Measurements from ENCODE around the gene PCDHA4.
"Not testable (repeated sequence)": the region's sequence is repeated elsewhere in the genome, so short reads cannot be mapped to it uniquely, and the experiment has no call there.

The PCDHA4 gene

DNA sequence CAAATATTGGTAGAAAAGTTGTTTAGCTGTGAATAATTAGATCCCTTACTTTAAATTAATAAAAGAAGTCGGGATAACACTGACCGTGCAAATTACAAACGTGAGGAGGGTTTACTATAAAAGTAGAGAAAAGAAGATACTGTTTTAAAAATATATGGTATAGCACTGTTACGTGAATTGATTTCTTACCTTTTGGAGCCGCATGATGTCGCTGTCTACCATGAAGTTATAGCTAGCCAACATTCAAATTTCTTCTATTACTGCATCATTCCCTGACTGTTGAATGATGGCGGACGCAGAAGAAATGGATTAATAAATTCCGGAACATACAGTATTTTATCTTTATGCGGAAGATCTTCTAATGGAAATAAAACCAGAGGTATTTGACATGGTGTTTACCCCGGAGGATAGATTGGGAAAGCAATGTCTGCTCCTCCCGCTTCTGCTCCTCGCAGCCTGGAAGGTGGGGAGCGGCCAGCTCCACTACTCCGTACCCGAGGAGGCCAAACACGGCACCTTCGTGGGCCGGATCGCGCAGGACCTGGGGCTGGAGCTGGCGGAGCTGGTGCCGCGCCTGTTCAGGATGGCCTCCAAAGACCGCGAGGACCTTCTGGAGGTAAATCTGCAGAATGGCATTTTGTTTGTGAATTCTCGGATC lies 21.0 kb downstream of the PCDHA4 start, which contains the start of gene PCDHA6:
Gene PCDHA6 (plus strand): TSS at position 257 of the 658 bp plus-strand sequence. CDS start 132 bp downstream, at position 389.
- H3K4me3 ChIP-seq (ENCODE audit: low read depth, low read length), result no peak within 1 kb of the TSS
- DNase-seq (ENCODE audit: low read depth), result no peak
- peak; percentile 25; the same call in 1 of the 2 replicates for TF ChIP-seq CTCF (IDR thresholded peaks at IDR 0.05; ENCODE audit: control insufficient read depth, extremely low read depth, insufficient read depth)

DNA sequence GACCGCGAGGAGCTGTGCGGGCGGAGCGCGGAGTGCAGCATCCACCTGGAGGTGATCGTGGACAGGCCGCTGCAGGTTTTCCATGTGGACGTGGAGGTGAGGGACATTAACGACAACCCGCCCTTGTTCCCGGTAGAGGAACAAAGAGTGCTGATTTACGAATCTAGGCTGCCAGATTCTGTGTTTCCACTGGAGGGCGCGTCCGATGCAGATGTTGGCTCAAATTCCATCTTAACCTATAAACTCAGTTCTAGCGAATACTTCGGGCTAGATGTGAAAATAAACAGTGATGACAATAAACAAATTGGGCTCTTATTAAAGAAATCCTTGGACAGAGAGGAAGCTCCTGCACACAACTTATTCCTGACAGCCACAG lies 21.5 kb downstream of the PCDHA4 start:
- DNase-seq (ENCODE audit: low read depth), result no peak
- TF ChIP-seq CTCF (IDR thresholded peaks at IDR 0.05; ENCODE audit: control insufficient read depth, extremely low read depth, insufficient read depth), result peak; percentile 38; the same call in 1 of the 2 replicates
- H3K4me3 ChIP-seq (ENCODE audit: low read depth, low read length), result no peak overlapping the region

DNA sequence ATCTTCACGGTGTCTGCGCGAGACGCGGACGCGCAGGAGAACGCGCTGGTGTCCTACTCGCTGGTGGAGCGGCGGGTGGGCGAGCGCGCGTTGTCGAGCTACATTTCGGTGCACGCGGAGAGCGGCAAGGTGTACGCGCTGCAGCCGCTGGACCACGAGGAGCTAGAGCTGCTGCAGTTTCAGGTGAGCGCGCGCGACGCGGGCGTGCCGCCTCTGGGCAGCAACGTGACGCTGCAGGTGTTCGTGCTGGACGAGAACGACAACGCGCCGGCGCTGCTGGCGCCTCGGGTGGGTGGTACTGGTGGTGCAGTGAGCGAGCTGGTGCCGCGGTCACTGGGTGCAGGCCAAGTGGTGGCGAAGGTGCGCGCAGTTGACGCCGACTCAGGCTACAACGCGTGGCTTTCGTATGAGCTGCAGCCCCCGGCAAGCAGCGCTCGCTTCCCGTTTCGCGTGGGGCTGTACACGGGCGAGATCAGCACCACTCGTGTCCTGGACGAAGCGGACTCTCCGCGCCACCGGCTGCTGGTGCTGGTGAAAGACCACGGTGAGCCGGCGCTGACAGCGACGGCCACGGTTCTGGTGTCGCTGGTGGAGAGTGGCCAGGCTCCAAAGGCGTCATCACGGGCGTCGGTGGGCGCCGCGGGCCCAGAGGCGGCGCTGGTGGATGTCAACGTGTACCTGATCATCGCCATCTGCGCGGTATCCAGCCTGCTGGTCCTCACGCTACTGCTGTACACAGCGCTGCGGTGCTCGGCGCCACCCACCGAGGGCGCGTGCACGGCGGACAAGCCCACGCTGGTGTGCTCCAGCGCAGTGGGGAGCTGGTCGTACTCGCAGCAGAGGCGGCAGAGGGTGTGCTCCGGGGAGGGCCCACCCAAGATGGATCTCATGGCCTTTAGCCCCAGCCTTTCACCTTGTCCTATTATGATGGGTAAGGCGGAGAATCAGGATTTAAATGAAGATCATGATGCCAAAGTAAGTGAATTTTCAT lies 22.9 kb downstream of the PCDHA4 start:
- not testable (repeated sequence) for DNase-seq (ENCODE audit: low read depth)

DNA sequence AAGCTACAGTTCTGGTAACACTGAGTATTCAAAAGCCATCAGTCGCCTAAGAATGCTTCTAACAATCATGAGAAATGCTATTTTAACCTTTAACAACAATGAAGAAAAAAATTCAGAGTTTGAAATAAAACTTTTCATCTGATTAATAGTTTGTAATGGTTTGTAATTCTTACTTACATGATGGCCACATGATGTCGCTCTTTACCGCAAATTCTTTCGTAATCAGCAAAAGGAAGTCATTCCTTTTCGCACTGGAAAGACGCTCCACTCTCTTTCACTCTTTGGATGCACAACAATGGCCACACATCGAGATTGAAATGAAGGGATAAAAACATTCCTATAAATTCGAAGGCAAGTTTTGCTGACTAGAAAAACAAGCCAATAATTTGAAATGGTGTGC lies 27.1 kb downstream of the PCDHA4 start, which contains the start of gene PCDHA7:
Gene PCDHA7 (plus strand): TSS at position 277 of the 400 bp plus-strand sequence. CDS start 115 bp downstream, at position 392.
- TF ChIP-seq CTCF (IDR thresholded peaks at IDR 0.05; ENCODE audit: control insufficient read depth, extremely low read depth, insufficient read depth), result peak; percentile 29; the same call in 1 of the 2 replicates
- no peak within 1 kb of the TSS for H3K4me3 ChIP-seq (ENCODE audit: low read depth, low read length)
- no peak for DNase-seq (ENCODE audit: low read depth)

More for the DNA sequence above, 22.9 kb downstream of the PCDHA4 start:
- H3K4me3 ChIP-seq (ENCODE audit: low read depth, low read length), result not testable (repeated sequence)

GRCh38 chr5:140834439-140835008 lies 27.7 kb downstream of the PCDHA4 start:
- DNase-seq (ENCODE audit: low read depth); H3K4me3 ChIP-seq (ENCODE audit: low read depth, low read length): not testable (repeated sequence)

GRCh38 chr5:140835622-140836510 lies 29.0 kb downstream of the PCDHA4 start:
- no peak overlapping the region for H3K4me3 ChIP-seq (ENCODE audit: low read depth, low read length)
- no peak for TF ChIP-seq CTCF (IDR thresholded peaks at IDR 0.05; ENCODE audit: control insufficient read depth, extremely low read depth, insufficient read depth)
- no peak for DNase-seq (ENCODE audit: low read depth)
